Activated CD4-positive, alpha-beta T cell treated with anti-CD3 and anti-CD28 coated beads, Interleukin-2, amount 10 ng/mL, durations not matched to agents 7 days and 5 days (primary cell): ENCODE data around the gene NFATC2IP. TPM values are rescaled to one million over a fixed set of nuclear protein-coding genes. Genes with fewer than 3 reads are reported as not detected.
"Not testable (repeated sequence)": the region's sequence is repeated elsewhere in the genome, so short reads cannot be mapped to it uniquely, and the experiment has no call there.

ENCODE experiments used
- CTCF ChIA-PET: fragments of 350-600 bp; sonication (Branson Sonifier 250); formaldehyde crosslinking; loops from one replicate; lab custom pipeline; 2021; ENCODE audit warnings: antibody characterized with exemption; lab: Charles Lee
- POLR2A ChIA-PET: fragments of 350-600 bp; sonication (Branson Sonifier 250); formaldehyde crosslinking; loops from one replicate; lab custom pipeline; 2021; ENCODE audit warnings: antibody characterized with exemption; lab: Charles Lee
- DNase-seq: peaks from one replicate; pipeline ENCODE4 v3.0.0-alpha.2; 2020
- H3K27ac Mint-ChIP-seq: one replicate; pipeline ENCODE4 v1.8.0; 2021; ENCODE audit warnings: mild to moderate bottlenecking, moderate library complexity, mixed read lengths
- H3K27me3 Mint-ChIP-seq: one replicate; pipeline ENCODE4 v1.8.0; 2021; ENCODE audit warnings: mixed read lengths
- H3K36me3 Mint-ChIP-seq: one replicate; pipeline ENCODE4 v1.8.0; 2021; ENCODE audit warnings: low read depth, mixed read lengths
- H3K4me1 Mint-ChIP-seq: one replicate; pipeline ENCODE4 v1.8.0; 2021; ENCODE audit warnings: mixed read lengths
- H3K4me3 Mint-ChIP-seq: one replicate; pipeline ENCODE4 v1.8.0; 2021; ENCODE audit warnings: mild to moderate bottlenecking, moderate library complexity, mixed read lengths
- H3K9me3 Mint-ChIP-seq: one replicate; pipeline ENCODE4 v1.8.0; 2021; ENCODE audit warnings: mixed read lengths
- total RNA-seq, 2 experiments: library from RNA; stranded (reverse); gene quantifications; one replicate each; pipeline ENCODE4 v1.2.3, GENCODE V29; 2021

NFATC2IP gene
- total RNA-seq, 2 experiments from 2014 or later = 114 to 130 TPM

GRCh38 chr16:28951410-28951943, 740 bp downstream of the NFATC2IP start:
- Mint-ChIP-seq H3K4me3 (peak overlapping the region; percentile 100), H3K27ac (peak overlapping the region; percentile 99), H3K9me3 (no peaks in the 10 kb centered on the region), H3K27me3 (peaks cover 3% of the 10 kb centered on the region), H3K36me3 (peaks cover 36% of the 10 kb centered on the region), H3K4me1 (peaks cover 36% of the 10 kb centered on the region)
- peak; percentile 57 for DNase-seq
- POLR2A ChIA-PET = interaction anchor here (0.6 kb wide), 1 partner anchor 105 kb away, joined by 3 read pairs; the partner anchor contains the start of gene TUFM
- CTCF ChIA-PET = no interaction called here

DNA sequence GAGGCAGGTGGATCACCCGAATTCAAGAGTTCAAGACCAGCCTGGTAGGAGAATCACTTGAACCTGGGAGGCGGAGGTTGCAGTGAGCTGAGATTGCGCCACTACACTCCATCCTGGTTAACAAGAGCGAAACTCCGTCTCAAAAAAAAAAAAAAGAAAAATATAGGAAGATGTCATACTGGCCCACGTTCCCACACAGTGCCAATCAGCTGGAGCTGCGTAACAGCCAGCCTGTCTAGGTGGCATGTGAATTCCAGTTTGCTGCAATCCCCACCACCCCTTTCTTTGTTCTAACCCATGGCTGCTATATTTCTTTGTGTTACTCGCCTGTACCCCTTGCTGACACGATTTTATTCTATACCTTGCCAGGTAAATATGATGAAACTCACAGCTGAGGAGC, 7.5 kb downstream of the NFATC2IP start:
- no peaks in the 10 kb centered on the region for H3K27me3 Mint-ChIP-seq
- POLR2A ChIA-PET = no interaction called here
- peaks cover 12% of the 10 kb centered on the region for H3K4me1 Mint-ChIP-seq
- CTCF ChIA-PET = no interaction called here
- H3K9me3 Mint-ChIP-seq = no peaks in the 10 kb centered on the region
- H3K36me3 Mint-ChIP-seq = peaks cover 65% of the 10 kb centered on the region
- DNase-seq = no peak
- no peak overlapping the region for H3K27ac Mint-ChIP-seq
- no peak overlapping the region for H3K4me3 Mint-ChIP-seq

GRCh38 chr16:28958836-28959235, 8.1 kb downstream of the NFATC2IP start:
- POLR2A ChIA-PET = no interaction called here
- no peak overlapping the region for H3K4me3 Mint-ChIP-seq
- H3K27ac Mint-ChIP-seq = no peak overlapping the region
- H3K4me1 Mint-ChIP-seq = peaks cover 9% of the 10 kb centered on the region
- H3K9me3 Mint-ChIP-seq = no peaks in the 10 kb centered on the region
- no peak for DNase-seq
- CTCF ChIA-PET = interaction anchor here (0.9 kb wide), 1 partner anchor 112 kb away, joined by 3 read pairs; the partner anchor contains the start of gene TUFM
- H3K27me3 Mint-ChIP-seq = no peaks in the 10 kb centered on the region
- peaks cover 62% of the 10 kb centered on the region for H3K36me3 Mint-ChIP-seq

DNA sequence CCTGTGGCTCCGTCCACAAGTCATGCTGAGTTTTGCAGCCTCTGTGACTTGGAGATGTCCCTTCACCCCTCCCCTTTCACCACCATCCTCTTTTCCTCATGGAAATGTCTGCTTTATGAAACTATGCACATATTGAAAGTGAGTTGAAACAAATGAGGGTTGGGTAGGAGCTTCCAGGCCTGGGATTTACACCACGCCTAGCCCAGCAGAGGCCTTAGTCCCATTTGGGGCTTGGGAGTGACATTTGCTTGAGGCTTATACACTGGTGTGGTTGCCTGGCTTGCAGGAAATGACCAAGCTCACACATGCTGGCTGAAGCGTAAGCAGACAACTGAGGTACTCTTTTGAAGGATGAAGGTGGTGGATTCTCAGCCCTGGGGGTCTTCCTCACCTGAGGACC, 13.3 kb downstream of the NFATC2IP start:
- POLR2A ChIA-PET = interaction anchor here (0.8 kb wide), 1 partner anchor 10 kb away, joined by 3 read pairs; no protein-coding TSS in a partner anchor

GRCh38 chr16:28964496-28964895, 13.8 kb downstream of the NFATC2IP start:
- H3K27ac Mint-ChIP-seq = no peak overlapping the region
- POLR2A ChIA-PET = no interaction called here
- peaks cover 2% of the 10 kb centered on the region for H3K4me1 Mint-ChIP-seq
- DNase-seq = no peak
- no peak overlapping the region for H3K4me3 Mint-ChIP-seq
- H3K9me3 Mint-ChIP-seq = no peaks in the 10 kb centered on the region
- CTCF ChIA-PET = no interaction called here
- peaks cover 40% of the 10 kb centered on the region for H3K36me3 Mint-ChIP-seq
- H3K27me3 Mint-ChIP-seq = no peaks in the 10 kb centered on the region

More for the DNA sequence above, 13.3 kb downstream of the NFATC2IP start:
- Mint-ChIP-seq H3K9me3 (no peaks in the 10 kb centered on the region), H3K4me3 (no peak overlapping the region), H3K27ac (no peak overlapping the region), H3K36me3 (peaks cover 45% of the 10 kb centered on the region), H3K4me1 (peaks cover 2% of the 10 kb centered on the region), H3K27me3 (no peaks in the 10 kb centered on the region)
- no peak for DNase-seq
- CTCF ChIA-PET = interaction anchor here (0.6 kb wide), 1 partner anchor 1076 kb away, joined by 3 read pairs; no protein-coding TSS in a partner anchor

DNA sequence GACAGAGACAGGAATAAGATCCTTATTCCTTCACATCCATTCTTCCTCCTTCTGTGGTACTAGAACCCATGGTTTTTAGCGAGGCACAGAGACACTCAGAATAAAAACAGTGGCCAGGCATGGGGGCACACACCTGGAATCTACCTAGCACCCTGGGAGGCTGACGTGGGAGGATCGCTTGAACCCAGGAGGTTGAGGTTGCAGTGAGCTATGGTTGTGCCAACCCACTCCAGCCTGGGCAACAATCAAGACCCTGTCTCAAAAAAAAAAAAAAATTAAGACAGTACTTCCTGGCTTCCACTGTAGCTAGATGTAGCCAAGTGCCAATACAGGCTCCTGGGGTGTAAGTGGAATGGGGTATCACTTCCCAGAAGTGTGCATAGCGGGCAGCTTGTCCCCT, 16.4 kb downstream of the NFATC2IP start:
- ChIA-PET POLR2A (interaction anchor here (0.5 kb wide), 1 partner anchor 129 kb away, joined by 4 read pairs; no protein-coding TSS in a partner anchor), CTCF (interaction anchor here (0.6 kb wide), 2 partner anchors 39 to 53 kb away, joined by 3 read pairs; no protein-coding TSS in a partner anchor)
- DNase-seq = no peak
- Mint-ChIP-seq H3K36me3 (peaks cover 25% of the 10 kb centered on the region), H3K4me1 (peaks cover 2% of the 10 kb centered on the region), H3K27me3 (no peaks in the 10 kb centered on the region), H3K4me3 (no peak overlapping the region), H3K9me3 (no peaks in the 10 kb centered on the region), H3K27ac (no peak overlapping the region)

DNA sequence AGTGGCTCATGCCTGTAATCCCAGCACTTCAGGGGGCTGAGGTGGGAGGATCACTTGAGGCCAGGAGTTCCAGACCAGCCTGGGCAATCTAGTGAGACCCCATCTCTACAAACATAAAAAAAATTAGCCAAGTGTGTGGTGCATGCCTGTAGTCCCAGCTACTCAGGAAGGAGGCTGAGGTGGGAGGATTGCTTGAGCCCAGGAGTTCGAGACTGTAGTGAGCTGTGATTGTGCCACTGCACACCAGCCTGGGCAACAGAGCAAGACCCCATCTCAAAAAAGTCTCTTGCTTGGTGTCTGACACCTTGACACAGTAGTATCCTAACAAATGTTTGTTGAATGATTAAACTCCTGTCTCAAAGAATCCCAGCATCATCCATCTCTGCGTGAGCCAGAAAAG, 19.0 kb downstream of the NFATC2IP start:
- H3K4me1 Mint-ChIP-seq = peaks cover 12% of the 10 kb centered on the region
- CTCF ChIA-PET = interaction anchor here (0.7 to 2.5 kb wide), 2 partner anchors 8 to 12 kb away, joined by 5 to 6 read pairs; no protein-coding TSS in a partner anchor
- H3K4me3 Mint-ChIP-seq, H3K9me3 Mint-ChIP-seq, H3K27me3 Mint-ChIP-seq, H3K27ac Mint-ChIP-seq, POLR2A ChIA-PET, H3K36me3 Mint-ChIP-seq, DNase-seq: not testable (repeated sequence)

- peaks cover 11% of the 10 kb centered on the region for H3K36me3 Mint-ChIP-seq
- POLR2A ChIA-PET = interaction anchor here (0.5 kb wide), 1 partner anchor 10 kb away, joined by 3 read pairs; no protein-coding TSS in a partner anchor
- CTCF ChIA-PET = interaction anchor here (0.7 to 1.9 kb wide), 11 partner anchors 13 to 138 kb away, joined by 3 to 6 read pairs (median 4); no protein-coding TSS in a partner anchor
- peak overlapping the region; percentile 99 for H3K4me3 Mint-ChIP-seq
- DNase-seq = no peak
- H3K9me3 Mint-ChIP-seq = no peaks in the 10 kb centered on the region
- no peaks in the 10 kb centered on the region for H3K27me3 Mint-ChIP-seq
- peaks cover 39% of the 10 kb centered on the region for H3K4me1 Mint-ChIP-seq
- peak overlapping the region; percentile 95 for H3K27ac Mint-ChIP-seq
These were observed 23.3 kb downstream of the NFATC2IP start for GRCh38 chr16:28974007-28974436.

GRCh38 chr16:28974437-28975157, 23.9 kb downstream of the NFATC2IP start, which contains the start of gene SPNS1:
Gene SPNS1, plus strand, starts transcription at chr16:28974778. Its CDS starts 374 bp downstream, at chr16:28975152.
- H3K4me3 Mint-ChIP-seq = peak within 1 kb of the TSS; percentile 99
- DNase-seq = peak; percentile 95
- H3K27ac Mint-ChIP-seq = peak within 1 kb of the TSS; percentile 95
- ChIA-PET POLR2A (no interaction called here), CTCF (interaction anchor here (0.7 to 1.9 kb wide), 8 partner anchors 12 to 138 kb away, joined by 3 to 6 read pairs (median 4); no protein-coding TSS in a partner anchor)
- peaks cover 12% of the 10 kb centered on the region for H3K36me3 Mint-ChIP-seq
- no peaks in the 10 kb centered on the region for H3K27me3 Mint-ChIP-seq
- peaks cover 39% of the 10 kb centered on the region for H3K4me1 Mint-ChIP-seq
- H3K9me3 Mint-ChIP-seq = no peaks in the 10 kb centered on the region

DNA sequence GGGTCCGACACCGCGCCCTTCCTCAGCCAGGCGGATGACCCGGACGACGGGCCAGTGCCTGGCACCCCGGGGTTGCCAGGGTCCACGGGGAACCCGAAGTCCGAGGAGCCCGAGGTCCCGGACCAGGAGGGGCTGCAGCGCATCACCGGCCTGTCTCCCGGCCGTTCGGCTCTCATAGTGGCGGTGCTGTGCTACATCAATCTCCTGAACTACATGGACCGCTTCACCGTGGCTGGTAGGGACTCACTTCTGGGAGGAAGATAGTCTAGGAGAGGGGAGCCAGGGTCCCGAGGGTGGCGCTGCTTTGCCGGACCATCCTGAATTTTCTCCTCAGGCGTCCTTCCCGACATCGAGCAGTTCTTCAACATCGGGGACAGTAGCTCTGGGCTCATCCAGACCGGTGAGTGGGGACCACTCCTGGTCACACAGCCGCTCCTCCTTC, 24.4 kb downstream of the NFATC2IP start:
- no peaks in the 10 kb centered on the region for H3K27me3 Mint-ChIP-seq
- ChIA-PET CTCF (interaction anchor here (1.9 kb wide), 1 partner anchor 12 kb away, joined by 6 read pairs; no protein-coding TSS in a partner anchor), POLR2A (no interaction called here)
- H3K4me1 Mint-ChIP-seq = peaks cover 39% of the 10 kb centered on the region
- H3K36me3 Mint-ChIP-seq = peaks cover 13% of the 10 kb centered on the region
- H3K9me3 Mint-ChIP-seq = no peaks in the 10 kb centered on the region
- peak overlapping the region; percentile 81 for H3K27ac Mint-ChIP-seq
- DNase-seq = no peak
- peak overlapping the region; percentile 99 for H3K4me3 Mint-ChIP-seq

DNA sequence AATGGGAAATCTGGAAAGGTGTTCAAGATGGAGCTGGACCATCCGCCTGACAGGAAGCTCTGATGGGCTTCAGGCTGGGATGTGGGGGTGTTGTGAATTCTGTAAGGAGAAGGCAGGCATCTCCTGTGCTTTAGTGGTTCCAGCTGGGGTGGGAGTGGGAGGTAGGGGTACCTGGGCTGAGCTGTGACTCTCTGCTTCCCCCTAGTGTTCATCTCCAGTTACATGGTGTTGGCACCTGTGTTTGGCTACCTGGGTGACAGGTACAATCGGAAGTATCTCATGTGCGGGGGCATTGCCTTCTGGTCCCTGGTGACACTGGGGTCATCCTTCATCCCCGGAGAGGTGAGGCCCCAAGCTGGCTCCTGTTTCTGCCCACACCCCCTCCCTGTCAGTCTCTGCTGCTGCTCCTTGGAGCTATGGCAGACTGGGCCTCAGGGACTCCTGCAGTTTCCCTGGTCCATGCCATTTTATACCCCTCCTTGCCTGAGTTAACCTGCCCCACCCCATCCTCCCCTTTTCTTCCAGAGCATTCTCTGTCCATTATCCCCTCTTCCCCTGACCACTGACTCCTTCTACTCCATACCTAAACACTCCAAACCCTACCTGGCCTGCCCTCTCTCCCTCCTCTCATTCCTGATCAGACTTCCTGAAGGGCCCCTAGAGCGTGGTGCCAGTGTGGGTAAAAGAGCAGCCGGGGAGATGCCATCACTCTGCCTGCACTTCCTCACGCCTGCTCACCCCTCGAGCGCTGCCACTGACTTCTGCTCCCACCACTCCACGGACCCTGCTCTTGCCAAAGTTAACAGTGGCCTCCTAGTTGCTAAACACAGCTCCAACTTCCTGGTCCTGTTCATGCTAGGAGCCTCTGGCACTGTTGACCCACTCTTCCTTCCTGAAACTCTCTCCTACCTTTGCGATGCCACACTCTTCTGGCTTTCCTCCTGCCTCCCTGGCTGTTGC, 27.2 kb downstream of the NFATC2IP start:
- ChIA-PET POLR2A (no interaction called here), CTCF (interaction anchor here (0.5 to 1.6 kb wide), 6 partner anchors 8 to 103 kb away, joined by 3 to 6 read pairs (median 4); no protein-coding TSS in a partner anchor)
- Mint-ChIP-seq H3K4me1 (peaks cover 46% of the 10 kb centered on the region), H3K36me3 (peaks cover 36% of the 10 kb centered on the region), H3K4me3 (no peak overlapping the region), H3K27me3 (no peaks in the 10 kb centered on the region), H3K9me3 (peaks cover 5% of the 10 kb centered on the region), H3K27ac (no peak overlapping the region)
- DNase-seq = peak; percentile 32

DNA sequence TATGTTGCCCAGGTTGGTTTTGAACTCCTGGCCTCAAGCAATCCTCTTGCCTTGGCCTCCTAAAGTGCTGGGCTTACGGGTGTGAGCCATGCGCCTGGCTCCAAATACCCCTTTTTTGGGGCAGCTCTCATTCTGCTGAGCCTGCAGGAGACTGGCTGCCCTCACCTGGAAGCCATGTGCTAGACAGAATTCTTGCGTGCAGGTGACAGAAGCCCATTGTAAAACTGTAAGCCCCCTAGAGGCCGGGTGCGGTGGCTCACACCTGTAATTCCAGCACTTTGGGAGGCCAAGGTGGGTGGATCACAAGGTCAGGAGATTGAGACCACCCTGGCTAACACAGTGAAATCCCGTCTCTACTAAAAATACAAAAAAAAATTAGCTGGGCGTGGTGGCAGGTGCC, 29.6 kb downstream of the NFATC2IP start:
- H3K9me3 Mint-ChIP-seq, H3K27me3 Mint-ChIP-seq, POLR2A ChIA-PET, DNase-seq, H3K4me3 Mint-ChIP-seq, H3K27ac Mint-ChIP-seq: not testable (repeated sequence)
- Mint-ChIP-seq H3K36me3 (peaks cover 53% of the 10 kb centered on the region), H3K4me1 (peaks cover 48% of the 10 kb centered on the region)
- CTCF ChIA-PET = interaction anchor here (1.2 to 1.4 kb wide), 2 partner anchors 18 to 44 kb away, joined by 3 read pairs; no protein-coding TSS in a partner anchor
